Body of pancreas (tissue), 4 donors: ENCODE data around the gene DNHD1.

Source experiments
- CTCF ChIP-seq, 7 experiments: fragments of 450-650 bp in 4 of 7; fragments of 200-600 bp in 3 of 7; sonication (generic) in 3 of 7; IDR thresholded peaks; one replicate each; pipeline ENCODE4 v1.5.1; 2016 to 2019; ENCODE audit warnings: antibody characterized with exemption in 7 of 7
- POLR2A ChIP-seq, 3 donors: fragments of 450-650 bp; IDR thresholded peaks; one replicate each; pipeline ENCODE4 v1.6.1; 2016; ENCODE audit warnings: antibody characterized with exemption in 3 of 3, mild to moderate bottlenecking in 2 of 3

DNA sequence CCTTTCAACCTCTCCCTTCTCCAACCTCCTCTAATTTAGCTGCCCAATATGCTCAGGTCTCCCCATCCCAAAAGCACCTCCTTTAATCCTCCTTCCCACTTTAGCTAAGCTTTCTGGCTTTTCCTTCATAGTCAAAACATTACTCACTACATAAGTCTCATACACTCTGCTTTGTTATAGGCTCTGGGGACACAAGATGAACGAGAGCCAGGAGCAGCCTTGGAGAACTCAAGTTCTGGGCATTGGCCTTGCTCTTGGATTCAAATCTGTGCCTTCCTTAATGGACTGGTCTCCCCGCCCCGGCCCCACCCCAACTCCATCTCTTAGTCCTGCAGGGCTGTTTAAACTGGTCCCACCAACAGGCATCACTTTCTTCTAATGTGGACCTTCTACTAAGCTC is 44.9 kb upstream of the DNHD1 start:
- TF ChIP-seq CTCF (IDR thresholded peaks at IDR 0.05), result no peak
- TF ChIP-seq POLR2A (IDR thresholded peaks at IDR 0.05), result no peak
